HG03460 (cell line): ENCODE results near the gene GALNT17.
"Not testable (repeated sequence)": the region's sequence is repeated elsewhere in the genome, so short reads cannot be mapped to it uniquely, and the experiment has no call there.

Experiments used
- ATAC-seq: cut with Tn5 transposase; IDR thresholded peaks from one replicate; pipeline ENCODE4 v1.9.1; 2021; ENCODE audit not compliant: unreplicated experiment

Gene GALNT17

DNA sequence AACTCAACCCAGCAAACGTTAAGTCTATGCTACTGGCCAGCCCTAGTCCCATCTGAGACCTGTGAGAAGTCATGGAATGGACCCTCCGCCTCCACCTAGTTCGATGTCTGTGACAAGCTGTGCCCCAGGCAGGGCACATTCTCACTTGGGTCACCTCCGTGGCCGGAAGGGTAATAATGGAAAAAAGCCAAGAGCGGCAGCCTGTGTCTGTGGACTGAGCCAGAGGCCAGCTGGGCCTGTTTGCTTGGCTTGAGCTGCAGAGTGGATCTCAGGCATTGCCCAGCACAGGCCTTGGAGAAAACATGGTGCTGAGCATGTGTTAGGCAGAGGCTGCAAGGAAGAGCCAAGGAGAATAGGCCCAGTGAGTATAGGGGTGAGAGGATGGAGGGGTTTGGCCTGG lies 97.8 kb downstream of the GALNT17 start:
- ATAC-seq = no peak

DNA sequence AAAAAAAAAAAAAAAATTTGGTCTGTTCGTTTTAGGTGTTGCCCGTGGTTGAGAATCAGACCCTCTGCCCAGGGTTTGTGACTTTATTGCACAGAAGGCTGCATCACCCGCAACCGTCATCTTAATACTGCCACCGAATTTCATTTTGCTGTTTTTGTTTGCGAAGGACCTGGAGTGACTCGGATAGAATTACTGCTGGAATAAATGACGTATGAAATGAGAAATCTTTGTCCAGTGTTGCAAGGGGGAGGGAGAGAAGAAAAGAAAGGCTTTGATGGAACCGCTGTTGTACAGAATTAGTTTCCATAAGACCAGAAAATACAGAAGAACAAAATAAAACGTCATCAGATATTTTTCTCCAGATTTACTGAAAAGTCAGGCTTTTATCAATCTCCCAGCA lies 103.3 kb downstream of the GALNT17 start:
- no peak for ATAC-seq

DNA sequence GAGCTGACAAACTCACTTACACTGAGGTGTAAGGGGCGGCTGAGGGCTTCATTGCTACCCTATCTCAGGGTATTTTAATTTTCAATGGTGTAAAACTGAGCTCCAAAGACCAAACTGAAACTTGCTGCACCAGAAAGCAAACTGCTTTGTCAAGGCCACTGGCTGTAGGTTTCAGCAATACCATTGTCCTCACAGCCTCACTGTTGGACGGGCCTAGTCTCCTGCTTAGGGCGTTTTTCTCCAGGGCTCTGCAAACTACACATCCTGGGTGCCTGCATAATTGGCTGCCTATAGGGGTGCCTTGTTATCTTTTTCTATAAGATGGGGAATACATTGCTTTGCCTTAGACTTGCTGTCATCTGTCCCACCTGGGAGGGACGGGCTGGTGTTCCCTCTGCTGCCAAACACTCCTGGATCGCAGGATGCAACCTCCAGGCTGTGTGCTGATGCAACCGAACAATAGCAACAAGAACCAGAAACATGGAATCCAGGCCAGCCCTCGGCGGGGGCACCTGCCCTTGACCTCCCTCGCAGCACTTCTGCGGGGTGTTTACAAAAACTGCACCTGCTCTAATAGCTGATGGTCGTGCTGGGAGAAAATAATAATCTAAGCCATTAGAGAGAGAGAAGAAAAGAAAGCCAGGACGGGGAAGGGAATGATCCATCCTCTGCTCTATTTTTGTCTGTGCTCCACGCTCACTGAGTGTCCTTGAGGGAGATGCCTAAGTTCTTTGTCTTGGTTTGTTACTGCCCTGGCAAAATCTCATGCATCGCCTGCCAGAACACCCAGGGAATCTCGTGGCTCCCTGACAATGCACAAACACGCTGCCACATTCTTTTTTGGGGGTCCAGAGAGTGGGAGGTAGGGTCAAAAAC lies 104.5 kb downstream of the GALNT17 start:
- ATAC-seq = no peak

DNA sequence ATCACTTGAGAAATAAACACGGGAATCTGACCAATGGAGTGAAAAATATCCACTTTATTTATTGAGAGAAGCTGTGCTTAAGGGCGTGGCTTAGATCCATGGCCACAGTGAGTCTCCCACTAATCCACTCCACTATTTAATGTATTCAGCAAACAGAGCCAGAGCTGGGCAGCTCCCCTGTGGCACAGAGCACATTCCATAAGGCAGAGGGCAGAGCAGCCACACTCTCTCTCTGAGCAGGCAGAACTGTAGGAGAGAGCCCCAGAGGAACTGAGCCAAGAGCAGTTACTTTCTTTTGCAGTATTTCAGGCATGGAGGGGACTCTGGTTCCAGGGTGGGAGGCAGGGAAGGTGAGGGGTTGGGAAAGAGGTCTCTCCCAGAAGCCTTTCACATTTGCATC lies 106.0 kb downstream of the GALNT17 start:
- ATAC-seq = no peak

GRCh38 chr7:71238581-71239295 lies 106.8 kb downstream of the GALNT17 start:
- ATAC-seq = no peak

GRCh38 chr7:71239586-71240268 lies 107.8 kb downstream of the GALNT17 start:
- no peak for ATAC-seq

DNA sequence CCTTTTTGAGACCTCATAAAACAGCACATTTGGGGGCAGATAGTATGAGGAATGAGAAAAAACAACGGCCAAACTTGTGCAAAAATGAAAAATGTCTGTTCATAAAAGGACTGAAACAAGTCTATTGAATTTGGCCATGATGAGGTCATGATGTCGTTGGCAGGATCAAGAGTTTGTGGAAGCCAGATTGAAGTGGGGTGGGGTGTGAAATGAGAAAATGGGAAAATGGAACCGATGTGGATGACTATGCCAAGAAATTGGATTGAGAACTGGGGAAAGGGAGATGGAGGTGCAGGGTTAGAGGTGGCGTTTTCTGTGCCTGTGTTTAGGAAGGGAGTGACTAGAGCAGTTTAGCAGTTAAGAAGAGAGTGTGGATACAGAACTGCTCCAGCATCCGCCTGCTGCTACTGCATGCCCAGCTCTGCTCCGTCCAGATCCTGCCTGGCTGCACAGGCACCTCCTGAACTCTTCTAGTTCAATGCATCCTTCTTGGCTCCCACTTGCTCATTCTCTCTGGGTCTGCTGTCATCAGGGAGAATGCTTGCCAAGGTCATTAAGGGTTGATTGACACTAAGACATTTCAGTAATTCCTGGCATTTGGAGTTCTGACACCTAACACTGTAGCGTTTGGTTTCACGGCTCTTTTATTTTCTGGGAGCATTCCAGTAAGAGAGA lies 111.9 kb downstream of the GALNT17 start:
- no peak for ATAC-seq

DNA sequence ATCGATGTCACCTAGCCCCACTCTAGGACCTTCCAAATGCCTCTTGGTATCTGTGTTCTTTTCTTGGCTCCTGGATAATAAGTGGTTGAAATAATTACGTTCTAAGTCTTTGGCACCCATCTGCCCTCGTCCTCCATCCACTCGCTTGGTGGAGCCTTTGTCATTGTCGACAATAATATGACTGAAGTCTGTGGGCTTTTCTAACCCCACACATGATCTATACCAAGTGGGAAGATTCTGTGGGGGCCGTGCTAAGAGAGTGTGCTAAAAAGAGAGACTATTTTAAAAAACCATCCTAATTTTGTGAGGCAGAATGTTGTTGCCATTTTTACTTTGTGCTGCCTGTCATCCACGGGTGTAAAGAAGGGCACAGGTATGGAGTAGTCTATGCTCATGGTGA lies 113.1 kb downstream of the GALNT17 start:
- no peak for ATAC-seq

DNA sequence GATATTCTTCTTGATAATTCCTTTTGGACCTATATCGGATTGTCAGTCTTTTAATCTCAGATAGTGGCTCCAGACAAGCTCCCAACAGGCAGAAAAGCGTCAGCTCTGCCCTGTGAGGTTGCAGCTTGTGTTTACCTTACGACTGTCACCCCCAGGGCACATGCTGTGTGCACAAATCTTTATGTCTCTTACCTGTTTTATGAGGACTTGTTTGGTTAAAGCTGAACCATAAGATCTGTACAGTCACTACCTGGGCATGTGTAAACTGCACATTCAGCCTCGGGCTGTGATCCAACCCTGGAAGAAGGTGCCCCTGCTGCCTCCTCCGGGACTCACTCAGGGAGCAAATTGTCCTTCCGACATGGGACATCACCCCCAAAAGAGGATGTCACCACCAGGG lies 119.8 kb downstream of the GALNT17 start:
- no peak for ATAC-seq

GRCh38 chr7:71254751-71255150 lies 122.8 kb downstream of the GALNT17 start:
- no peak for ATAC-seq

GRCh38 chr7:71255537-71256178 lies 123.7 kb downstream of the GALNT17 start:
- no peak for ATAC-seq

DNA sequence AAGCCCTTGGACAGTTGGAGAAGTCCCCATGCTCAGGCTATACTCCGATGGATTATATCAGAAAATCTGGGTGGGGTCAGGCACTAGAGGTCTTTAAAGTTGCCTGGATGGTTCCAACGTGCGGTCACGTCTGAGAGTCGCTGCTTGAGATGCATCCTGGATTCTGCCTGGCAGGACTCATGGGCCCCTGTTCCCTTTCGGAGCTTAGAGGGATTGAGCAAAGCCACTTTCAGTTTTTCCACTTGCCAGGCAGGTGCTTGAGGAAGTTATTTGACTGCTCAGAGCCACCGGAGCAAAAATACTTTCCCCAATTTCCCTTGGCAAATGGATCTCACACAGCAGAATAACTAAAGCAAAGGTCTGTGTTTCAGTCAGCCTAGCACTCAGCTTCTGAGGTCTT lies 129.1 kb downstream of the GALNT17 start:
- no peak for ATAC-seq

DNA sequence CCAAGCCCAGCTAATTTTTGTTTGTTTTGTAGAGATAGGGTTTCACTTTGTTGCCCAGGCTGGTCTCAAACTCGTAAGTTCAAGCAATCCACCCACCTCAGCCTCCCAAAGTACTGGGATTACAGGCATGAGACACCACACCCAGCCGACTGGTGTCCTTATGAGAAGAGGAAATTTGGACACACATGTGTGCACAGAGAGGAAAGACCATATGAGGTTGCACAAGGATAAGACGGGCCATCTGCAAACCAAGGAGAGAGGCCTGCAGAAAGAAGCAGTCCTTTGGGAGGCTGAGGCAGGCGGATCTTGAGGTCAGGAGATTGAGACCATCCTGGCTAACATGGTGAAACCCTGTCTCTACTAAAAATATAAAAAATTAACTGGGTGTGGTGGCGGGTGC lies 130.9 kb downstream of the GALNT17 start:
- not testable (repeated sequence) for ATAC-seq

- ATAC-seq = no peak
Observed at GRCh38 chr7:71264005-71264404, 132.1 kb downstream of the GALNT17 start.

DNA sequence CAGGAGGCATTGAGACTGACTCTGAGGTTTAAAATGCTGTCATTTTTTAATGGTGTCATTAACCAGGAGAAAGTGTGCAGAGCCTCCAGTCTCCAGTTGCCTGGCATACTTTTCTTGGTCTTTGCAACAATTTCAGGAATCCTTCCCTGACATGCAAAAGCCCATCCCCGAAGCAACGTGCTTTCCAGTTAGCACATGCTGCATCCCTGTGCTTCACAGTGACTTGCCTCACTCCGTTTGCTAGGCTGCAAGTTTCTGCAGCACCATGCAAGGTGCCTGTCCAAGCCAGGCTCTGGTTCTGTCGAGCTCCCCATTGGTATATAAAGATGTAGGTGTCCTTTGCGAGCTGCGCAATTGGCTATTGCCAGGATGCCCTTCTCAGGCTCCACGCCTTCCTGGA lies 135.0 kb downstream of the GALNT17 start:
- no peak for ATAC-seq

DNA sequence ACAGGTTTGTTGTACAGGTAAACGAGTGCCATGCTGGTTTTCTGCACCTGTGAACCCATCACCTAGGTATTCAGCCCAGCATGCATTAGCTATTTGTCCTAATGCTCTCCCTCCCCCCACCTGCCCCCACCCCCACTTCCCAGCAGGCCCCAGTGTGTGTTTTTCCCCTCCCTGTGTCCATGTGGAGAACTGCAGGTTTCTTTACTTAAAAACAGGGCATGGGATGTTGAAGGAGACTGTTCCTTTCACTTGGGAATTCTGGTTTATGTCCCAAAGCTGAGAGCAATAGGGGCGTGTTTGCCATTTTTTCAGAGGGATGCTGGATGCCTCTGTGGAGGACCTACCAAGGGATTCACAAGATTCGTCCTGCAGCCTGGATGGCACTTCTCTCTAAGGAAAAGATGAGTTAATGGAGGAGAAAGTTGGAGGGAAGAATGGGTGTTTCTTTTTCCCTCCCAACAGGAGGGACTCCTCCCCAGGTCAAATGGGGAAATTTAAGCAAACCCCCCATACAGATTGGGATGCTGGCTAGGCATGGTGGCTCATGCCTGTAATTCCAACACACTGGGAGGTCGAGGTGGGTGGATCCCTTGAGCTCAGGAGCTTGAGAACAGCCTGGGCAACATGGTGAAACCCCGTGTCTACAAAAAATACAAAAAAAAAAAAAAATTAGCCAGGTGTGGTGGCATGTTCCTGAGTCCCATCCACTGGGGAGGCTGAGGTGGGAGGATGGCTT lies 136.0 kb downstream of the GALNT17 start:
- ATAC-seq = no peak

- ATAC-seq = no peak
Observed at GRCh38 chr7:71270558-71270957, 138.6 kb downstream of the GALNT17 start.

GRCh38 chr7:71271203-71271602 lies 139.3 kb downstream of the GALNT17 start:
- ATAC-seq = no peak

DNA sequence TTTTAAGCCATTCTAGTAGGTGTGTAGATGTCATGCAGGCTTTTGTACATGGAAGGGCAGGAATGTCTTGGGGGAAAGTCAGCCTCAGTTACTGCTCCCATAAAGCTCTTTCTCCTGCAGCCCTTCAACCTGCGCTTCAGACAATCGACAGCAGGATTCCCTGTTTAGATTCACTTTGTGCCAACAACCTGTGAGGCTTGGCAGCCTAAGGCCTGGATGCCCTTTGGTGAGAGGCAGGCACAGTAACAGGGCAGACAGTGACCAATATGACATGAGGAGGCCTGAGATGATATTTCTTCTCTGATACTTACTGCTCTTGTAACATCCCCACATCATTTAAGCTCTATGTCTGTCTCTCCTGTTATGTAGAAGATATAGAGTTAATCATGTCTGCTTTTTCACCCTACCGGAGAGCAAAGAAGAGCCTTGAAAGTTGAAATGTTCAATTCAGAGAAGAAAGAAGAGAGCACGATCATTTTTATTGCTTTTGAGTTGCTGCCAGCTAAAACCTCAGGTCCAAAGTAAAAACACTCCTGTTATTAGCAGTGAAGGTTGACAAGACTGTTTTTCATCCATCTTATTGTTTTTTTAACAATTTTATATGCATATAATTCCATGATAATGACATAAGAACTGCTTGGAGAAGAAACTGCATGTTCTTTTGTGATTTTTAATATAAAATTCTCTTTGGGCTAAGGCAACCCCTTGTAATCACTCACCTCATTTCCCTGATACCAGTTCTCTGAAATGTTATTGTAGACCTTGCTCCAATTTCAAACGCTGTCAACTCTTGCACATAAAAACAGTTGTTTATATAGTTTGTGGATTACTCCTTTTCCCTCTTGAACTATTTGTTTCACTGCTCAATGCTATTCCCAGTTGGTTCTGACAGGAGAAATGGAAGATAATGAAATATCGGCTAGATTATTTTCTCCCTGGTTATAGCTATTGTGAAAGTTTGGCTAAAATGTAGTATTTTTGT lies 140.9 kb downstream of the GALNT17 start:
- no peak for ATAC-seq
